GDM1 (cell line): ENCODE data around the gene PUM1.
"Not testable (repeated sequence)": the region's sequence is repeated elsewhere in the genome, so short reads cannot be mapped to it uniquely, and the experiment has no call there.

Source experiments
- DNase-seq: peaks from one replicate; lab custom pipeline; 2025; lab: John Stamatoyannopoulos, UW

The PUM1 gene

DNA sequence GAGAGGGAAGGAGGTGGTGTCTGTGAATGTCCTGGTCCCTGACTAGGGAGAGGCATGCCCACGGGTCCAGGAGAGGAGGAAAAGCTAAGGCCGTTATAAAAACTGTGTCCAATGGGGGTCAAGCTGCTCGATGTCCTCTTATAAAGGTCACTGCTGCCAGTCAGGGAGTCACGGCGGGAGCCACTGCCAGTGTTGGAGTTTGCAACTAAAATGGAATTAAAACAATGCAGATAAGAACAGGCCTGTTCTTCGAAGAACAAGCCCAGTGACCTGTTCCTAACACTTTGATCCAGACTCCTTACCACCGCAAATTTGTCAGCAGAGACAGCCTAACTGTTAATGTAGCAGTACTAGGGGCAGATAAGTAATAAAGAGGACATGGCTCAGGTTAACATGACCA is 100.8 kb downstream of the PUM1 start:
- DNase-seq, result no peak

DNA sequence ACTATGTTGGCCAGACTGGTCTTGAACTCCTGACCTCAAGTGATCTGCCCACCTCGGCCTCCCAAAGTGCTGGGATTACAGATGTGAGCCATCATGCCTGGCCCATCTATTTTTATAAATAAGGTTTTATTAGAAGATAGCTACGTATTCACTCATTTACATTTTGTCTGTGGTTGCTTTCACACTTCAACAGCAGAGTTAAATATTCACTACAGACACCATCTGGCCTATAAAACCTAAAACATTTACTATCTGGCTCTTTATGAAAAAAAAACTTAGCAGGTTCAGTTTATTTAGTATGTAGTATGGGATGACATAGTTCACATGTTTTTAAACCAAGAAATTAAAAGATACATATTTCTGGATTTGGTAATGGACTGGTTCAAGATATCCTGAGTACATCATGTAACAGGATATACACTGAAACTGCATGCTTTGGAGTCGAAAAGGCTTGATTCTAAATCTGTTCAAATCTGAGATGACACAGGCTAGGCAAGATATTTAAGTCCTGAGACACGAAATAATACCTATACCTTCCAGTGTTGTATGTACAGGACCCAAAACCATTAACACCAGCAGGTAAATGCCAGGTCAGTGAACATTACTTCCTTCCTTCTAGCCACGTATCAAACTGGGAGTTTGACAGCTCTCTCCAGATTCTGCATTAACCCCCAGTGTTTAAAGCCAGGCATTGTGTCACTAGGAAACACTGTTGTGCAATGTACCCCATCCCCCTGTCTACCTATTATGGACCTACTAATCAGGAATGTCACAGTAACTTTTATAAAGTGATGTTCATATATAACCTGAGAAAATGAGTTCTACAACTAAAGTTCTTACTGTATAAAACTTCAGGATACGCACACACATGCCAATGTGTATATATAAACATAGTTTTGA is 102.7 kb downstream of the PUM1 start:
- DNase-seq, result no peak

DNA sequence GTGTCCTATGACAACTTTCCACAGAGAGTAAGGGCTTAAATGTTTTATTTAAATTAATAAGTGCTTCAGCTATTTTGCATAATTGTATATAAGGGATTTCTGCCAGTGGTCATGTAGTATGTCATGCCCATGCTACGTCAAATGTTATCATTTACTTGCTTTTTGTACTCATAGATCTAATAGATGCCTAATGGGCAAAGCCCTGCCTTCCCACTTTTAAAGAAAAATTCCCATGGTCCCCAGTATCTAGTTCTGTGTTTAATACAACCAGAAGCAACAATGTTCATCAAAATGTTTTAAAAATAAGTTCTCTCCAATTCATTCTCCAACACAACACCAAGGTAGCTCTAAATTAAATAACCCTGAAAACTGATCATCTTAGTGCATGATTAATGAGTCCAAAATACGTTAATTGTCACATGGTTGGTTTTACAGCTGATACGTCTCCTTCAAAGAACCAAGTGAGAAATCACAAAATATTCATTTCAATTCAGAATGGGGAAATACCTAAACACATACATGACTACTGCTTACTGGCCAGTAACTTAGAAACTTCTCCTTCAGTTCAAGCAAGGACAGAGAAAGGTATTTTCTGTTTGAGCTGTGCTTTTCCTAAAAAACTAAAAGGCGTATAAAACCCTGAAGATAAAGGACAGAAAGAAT is 107.8 kb downstream of the PUM1 start:
- DNase-seq, result no peak

DNA sequence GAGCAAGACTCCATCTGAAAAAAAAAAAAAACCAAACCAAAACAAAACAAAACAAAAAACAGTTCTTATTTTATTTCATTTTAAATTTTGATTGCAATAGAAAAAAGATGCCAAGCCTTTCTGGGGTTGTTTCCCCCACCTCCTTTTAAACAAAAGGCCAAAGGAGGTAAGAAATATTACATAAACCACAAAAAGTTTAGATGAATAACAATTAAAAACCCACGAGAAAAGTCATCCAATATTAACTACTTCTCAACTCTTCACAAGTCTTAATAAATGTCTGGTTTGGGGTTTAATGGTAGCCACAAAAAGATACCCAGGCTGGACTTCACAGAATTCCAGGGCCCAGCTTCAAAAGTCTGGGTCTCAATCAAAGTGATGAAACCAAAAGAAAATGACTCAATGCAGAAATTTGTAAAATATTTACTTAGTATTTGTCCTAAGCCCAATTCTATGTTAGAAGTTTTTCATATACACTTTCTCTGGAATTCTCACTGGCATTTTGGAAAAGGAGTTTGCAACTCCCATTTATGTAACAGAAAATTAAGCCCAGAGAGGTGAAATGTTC is 110.0 kb downstream of the PUM1 start:
- no peak for DNase-seq

DNA sequence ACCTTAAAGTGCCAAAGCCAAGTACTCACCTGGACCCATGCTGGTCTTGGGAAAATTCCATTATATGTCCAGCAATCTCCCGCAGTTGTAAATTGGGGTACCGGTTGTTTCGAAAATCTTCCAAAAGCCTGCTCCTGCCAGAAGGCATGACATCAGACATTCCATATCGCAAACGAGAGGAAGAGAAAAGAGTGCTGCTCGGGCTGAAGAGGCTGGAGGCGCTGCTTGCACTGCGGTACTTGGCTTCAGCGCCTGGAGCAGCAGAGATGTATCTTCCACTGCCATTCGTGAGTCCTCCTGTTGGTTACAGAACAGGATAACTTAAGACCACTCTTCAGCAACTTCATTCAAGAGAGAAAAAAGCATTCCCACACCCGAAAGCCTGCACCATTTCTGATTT is 111.8 kb downstream of the PUM1 start:
- DNase-seq, result no peak

DNA sequence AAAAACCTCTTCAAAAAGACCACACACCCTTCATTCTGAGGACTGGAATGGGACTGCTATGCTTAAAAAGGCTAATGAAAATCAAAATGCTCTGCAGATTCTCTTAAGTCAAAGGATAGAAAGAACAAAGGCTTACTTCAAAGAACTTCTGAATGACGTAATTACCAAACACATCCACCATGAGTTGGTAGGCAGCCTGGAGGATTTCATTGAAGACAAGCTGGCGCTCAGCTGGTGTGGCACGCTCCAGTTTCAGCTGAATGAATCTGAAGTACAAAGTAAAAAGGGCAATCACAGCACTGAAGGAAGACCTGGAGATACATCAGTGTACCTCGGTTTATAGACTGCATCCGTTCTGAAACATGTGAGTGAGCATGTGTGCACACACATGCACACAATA is 113.4 kb downstream of the PUM1 start:
- no peak for DNase-seq

DNA sequence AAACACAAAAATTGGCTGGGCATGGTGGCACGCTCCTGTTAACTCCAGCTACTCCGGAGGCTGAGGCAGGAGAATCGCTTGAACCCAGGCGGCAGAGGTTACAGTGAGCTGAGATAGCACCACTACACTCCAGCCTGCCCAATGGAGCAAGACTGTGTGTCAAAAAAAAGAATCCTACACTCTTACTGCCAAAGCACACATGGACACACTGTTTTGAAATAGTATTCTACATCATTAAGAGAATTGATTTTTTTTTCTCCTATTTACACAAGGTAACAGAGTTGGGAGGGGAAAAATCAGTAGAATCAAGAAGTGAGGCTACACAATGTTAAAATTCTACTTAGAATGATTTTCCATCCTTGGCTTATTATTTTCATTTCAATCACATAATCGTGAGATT is 114.8 kb downstream of the PUM1 start:
- no peak for DNase-seq

DNA sequence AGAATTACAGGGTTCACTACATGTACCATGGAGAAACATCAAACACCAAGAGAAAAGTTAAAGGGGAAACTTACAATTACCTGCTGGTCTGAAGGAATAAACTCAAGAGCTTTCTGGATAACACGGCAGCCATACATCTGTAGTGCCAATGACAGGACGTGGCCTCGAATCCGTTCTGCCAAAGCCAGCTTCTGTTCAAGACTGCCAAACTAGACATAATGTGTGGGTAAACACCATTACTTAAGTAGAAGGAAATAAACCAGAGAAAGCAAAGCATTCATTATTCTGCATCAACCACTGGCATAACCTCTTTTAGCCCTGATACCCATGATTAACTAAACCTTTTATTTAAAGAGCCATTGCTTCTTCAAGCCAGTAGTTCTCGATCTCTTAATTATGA is 115.5 kb downstream of the PUM1 start:
- DNase-seq, result no peak

DNA sequence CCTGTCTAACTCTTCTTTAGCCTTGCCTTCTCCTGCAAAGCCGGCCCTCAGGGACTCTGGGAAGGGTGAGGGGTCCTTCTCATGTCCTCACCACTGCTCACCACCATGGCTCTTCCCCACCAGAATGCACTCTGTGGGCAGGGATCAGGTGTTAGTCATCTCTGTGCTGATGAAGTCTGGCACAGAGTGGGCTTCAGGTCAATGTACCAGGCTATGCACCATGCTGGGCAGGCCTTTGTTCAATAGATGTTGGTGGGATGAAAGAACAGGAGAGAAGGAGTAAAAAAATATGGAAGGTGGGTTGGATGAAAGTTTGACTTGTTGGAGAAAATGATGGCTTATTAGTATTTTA is 116.1 kb downstream of the PUM1 start:
- not testable (repeated sequence) for DNase-seq

DNA sequence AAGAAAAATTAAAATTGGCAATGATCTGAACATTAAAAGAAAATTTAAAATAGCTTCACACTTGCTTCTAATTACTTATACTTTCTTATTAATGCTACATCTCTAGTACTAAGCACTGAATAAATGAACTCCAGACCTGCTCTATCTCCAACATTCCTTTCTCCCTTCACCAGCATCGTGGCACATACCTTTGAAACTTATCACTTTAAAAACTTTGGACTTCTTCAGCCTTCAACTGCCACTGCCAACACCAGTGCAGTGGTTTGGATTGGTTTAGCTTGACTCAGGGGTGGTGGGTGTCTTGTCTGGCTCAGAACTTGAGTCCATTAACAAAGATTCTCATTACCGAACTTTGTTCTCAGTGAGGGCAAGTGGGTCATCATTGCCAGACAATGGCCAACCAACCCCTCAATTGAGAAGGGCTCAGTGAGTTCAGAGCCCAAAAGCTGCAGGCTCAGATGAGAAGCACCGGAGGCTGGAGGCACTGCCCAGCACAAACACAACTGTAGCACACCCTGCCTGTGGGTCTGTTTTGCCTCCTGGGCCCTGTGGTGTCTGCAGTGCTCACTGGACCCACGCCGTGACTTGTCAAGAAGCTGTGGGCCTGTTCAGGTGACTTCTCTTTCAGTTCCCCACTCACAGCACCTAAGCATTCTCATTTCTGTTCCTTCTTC is 116.6 kb downstream of the PUM1 start:
- DNase-seq, result not testable (repeated sequence)

DNA sequence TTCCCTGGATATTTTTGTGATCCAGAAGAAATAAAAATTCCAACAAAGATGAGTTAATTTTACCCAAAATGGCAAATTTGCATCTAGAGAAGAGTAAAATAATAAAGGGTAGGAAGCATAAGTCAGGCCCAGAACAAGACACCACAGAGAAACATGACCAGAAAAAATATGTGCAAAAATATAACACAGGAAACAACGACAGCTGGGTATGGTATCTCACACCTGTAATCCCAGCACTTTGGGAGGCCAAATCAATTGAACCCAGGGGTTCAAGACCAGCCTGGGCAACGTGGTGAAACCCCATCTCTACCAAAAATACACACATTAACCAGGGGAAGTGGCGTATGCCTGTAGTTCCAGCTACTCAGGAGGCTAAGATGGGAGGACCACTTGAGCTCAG is 117.2 kb downstream of the PUM1 start:
- DNase-seq, result no peak

DNA sequence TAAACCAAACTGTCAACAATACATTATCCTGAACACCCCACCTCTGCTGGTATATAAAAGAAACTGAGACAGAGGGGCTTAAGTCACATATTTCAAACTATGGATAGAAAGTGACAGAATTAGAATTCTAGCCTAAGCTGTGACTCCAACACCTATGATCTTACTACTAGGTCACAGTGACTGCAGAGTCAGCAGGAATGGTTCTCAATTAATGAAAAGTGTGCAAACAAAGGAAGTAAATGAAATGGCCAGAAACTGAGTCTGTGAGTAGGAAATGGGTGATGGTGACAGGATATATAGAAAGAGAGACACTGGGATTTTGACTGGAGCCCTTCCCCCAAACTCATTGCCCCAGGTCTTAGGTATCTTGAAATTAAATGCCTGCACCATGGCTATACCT is 118.3 kb downstream of the PUM1 start:
- DNase-seq, result no peak

DNA sequence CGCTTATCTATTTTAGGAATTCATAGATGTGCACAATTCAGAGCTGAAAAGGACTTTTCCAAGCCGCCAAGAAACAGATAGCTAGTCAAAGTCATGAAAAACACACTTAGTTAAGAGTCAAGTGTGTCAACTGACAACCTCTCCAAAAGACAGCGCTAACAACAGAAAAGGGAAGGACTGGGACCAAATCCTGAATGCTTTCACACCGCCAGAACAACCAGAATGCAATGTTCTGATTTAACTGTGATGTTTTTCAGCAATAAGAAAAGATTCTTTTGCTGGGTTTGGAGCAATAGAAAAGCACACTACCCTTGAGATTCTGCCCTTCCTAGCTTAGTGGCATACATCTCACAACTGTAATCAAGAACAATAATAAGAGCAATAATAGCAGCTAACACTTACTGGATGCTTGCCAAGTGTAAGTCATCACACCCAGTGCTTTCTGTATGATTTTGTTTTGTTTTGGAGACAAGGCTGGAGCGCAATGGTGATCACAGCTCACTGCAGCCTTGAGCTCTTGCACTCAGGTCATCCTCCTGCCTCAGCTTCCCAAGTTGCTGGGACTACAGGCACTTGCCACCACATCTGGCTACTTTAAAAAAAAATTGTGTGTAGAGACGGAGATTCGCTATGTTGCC is 123.1 kb downstream of the PUM1 start:
- no peak for DNase-seq

DNA sequence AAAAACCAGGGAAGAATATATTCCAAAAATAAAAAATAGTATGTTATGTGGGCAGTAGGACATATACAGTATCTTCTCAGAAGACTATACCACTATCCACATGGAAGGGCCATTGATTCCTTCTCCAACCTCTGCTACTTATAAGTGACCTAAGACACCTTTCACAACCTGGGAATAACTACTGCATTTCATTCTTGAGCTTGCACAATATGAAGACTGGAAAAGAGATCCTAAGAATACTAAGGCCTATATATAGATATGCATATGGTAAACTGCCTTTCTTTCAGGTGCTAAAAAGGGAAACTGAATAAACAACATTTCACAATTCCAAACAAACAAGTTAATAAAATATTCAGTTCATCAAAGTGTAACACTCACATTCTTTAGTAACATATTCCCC is 125.0 kb downstream of the PUM1 start:
- no peak for DNase-seq

DNA sequence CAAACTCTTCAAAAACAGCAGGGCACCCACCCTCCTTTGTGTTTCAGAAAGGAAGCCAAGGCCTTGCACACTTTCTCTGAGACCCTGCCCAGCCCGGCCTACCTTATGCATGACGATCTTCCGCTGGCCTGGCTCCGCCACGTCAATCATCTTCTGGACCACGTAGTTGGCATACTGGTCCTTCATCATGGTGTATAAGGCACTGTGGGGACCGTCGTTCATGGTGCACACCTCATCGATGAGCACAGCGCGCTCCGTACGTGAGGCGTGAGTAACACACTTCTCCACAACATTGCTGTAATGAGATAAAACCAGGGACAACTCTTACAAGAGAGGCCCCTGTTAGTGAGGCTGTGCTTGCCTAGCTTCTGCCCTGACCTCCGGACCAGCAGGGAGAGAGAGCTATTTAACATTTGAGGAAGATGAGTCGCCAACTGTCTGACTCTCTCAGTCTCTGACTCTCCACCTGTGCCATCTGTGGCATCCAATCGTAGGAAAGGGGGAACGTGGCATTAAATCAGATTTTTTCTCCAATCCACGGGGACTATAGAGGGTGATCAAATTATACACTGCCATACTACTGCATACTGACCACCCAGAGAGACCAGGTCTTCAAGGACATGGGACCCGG is 128.9 kb downstream of the PUM1 start:
- DNase-seq, result no peak

DNA sequence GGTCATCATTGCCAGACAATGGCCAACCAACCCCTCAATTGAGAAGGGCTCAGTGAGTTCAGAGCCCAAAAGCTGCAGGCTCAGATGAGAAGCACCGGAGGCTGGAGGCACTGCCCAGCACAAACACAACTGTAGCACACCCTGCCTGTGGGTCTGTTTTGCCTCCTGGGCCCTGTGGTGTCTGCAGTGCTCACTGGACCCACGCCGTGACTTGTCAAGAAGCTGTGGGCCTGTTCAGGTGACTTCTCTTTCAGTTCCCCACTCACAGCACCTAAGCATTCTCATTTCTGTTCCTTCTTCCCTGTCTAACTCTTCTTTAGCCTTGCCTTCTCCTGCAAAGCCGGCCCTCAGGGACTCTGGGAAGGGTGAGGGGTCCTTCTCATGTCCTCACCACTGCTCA is 129.8 kb downstream of the PUM1 start:
- DNase-seq, result not testable (repeated sequence)

DNA sequence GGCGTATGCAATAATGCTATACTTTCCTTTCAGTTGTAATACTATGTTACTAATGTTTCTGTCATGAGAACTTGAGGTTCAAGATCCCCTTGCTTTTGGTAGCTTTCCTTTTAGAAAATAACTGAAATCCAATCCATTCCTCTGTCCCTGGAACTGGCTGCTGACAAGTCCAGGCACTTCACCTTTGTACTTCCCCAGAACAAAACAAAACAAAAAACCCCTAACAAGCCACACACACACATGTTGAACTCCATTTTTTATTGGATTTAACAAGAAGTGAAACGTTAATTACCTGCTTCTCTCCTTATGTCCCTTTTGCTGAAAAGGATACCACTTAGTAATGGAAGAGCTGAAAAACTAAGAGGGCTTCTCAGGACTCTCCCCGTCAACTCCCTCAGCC is 130.9 kb downstream of the PUM1 start:
- no peak for DNase-seq

DNA sequence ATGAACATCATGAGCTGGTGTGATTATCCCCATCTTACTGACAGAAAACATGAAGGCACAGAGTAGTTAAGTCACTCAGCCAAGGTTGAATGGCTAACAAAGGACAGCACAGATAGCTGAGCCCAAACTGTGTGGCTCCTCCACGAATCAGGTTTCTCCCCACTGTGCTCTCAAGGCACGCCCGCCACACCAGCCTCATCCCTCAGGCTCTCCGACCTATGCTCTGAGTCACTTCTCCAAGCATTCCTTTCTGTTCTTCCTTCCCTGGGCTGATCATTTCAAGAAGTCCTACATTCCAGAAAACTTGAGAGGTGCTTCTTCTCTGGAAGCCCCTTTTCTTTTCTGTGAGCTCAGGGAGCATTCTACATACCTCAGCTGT is 131.7 kb downstream of the PUM1 start:
- DNase-seq, result no peak

DNA sequence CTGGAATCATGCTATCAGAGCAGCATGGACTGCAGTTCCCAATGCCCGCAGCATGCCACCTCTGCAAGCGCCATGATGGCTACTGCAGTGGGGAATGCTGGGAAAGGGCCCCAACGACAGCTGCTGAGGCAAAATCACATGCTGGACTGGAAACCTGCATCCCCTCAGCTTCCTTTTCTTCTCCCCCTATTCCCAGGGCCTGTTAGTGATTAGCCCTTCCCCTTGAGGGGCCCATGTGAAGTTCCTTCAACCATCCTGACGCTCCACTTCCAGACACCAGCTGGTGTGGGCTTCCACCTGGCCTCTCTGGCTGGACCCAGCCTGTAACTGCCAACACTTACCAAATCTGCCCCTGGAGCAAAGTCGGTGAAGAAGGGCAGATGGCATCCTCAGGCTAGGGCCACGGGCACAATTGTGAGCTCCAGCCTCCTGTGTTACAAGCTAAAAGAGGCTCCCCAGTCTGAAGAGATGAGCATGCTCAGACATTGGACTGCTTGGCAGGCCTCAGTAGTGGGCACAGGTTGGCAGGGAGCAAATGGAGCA is 134.8 kb downstream of the PUM1 start:
- DNase-seq, result no peak

DNA sequence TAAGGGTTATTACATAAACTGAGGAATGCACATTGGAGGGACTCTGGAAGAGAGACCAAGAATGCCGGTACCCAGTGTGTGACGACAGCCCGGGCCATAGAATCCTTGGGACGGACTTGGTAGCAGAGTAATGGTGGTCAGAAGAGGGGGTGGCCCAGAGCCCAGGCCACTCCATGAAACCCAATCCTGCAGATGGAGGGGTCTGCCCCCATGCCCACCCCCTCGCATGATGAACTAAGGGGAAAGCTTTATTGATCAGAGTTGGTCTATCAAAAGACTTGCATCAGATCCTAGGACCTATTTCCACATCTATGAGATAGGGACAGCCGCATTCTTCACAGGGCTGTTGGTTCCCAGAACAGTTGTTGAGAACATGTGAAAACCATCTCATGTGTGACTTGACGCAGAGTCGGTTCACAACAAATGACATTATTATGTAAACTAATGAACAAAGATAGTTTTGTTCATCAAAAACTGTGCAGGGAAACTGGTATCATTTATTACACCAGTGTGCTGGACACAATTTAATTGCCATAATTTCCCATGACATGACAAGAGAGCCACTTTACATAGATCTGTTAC is 135.5 kb downstream of the PUM1 start:
- DNase-seq, result no peak
